Activated CD4-positive, alpha-beta T cell treated with anti-CD3 and anti-CD28 coated beads, Interleukin-2, Interleukin-4, amounts not matched to agents 100 ng/mL and 50 ng/mL, durations not matched to agents 16 hours and 8 hours (primary cell): ENCODE data around the gene SEMA3C.
A peak's percentile ranks its signal among the peaks of the same experiment; 100 is the strongest.
"Not testable (repeated sequence)": the region's sequence is repeated elsewhere in the genome, so short reads cannot be mapped to it uniquely, and the experiment has no call there.

ENCODE experiments used
- DNase-seq: peaks from one replicate; pipeline ENCODE4 v3.0.0-alpha.2; 2020; ENCODE audit warnings: low spot score

SEMA3C gene

DNA sequence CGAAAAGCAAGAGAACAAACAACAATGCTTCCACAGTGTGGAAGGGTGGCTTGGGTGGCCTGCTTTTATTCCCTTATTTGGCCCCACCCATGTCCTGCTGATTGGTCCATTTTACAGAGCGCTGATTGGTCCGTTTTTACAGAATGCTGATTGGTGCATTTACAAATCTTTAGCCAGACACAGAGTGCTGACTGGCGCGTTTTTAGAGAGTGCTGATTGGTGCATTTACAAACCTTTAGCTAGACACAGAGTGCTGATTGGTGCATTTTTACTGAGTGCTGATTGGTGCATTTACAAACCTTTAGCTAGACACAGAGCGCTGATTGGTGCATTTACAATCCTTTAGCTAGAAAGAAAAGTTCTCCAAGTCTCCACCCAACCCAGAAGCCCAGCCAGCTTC lies 8.1 kb upstream of the SEMA3C start:
- DNase-seq = not testable (repeated sequence)

DNA sequence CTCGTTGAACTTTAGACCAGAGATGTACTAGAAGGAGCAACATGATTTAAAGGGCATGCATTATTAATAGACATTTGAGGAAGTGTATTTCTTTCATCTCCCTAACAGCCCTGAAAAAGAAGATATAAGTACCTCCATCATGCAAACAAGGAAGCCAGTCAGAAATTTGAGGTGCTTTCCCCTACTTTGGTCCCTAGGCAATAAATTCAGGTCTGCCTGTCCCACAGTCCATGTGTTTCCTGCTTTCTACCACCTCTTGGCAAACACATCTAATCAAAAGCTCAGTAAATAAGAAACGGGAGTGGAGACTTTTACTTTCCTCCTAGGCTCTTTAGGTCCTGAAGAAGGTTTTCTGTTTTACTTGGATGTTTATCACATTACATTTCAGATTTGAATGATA lies 5.2 kb upstream of the SEMA3C start:
- DNase-seq = no peak

DNA sequence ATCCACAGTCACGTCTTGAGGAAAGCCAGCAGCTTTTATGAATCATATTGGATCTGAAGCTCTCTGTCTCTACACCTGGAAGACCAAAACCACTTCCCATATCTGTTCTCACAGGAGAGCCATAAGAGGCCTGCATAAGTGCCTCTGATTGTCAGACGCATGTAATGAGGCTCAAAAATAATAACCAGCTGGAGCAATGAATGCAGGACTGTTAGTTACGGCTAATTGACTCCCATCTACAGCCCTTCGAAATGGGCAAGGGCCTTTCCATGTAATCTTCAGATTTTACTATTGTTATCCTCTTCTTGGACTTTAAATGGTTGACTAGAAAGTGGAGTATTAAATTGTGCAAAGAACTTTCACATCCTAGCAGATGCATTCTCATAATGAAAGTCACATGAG lies 4.4 kb upstream of the SEMA3C start:
- no peak for DNase-seq

DNA sequence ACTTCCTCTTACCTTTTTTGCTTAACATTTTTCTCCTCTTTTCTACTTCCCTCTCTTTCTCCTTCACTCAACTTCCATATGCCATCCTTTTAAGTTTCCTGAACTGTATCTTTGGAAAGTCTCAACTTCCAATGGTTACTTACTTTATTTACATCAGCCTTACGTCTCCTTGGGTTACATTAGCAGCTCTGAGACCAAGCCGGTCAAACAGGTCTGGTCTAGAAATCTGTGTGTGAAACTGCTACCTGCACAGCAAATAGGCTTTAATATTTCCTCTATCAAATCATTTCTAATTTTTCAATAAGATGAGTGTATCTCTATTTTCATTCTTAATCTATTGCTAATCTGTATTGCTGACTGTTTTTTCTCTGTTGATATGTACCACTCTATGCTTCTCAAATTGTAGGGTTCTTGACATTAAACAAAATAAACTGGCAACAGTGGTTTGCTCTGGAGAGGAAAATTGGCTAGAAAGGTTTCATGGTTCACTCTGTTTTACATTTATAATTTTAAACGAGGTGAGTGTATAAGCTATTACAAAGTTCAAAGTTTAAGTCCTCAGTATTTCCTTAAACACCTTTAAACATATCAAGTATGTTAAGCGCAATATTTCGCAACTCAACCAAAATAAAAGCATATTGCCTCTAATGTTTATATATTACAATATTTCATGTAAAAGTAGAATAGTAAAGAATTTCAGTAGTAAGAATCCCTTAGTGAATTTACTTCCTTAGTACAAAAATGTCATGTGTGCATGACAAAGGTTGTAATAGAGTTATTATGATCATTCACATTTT lies 3.6 kb upstream of the SEMA3C start:
- no peak for DNase-seq

DNA sequence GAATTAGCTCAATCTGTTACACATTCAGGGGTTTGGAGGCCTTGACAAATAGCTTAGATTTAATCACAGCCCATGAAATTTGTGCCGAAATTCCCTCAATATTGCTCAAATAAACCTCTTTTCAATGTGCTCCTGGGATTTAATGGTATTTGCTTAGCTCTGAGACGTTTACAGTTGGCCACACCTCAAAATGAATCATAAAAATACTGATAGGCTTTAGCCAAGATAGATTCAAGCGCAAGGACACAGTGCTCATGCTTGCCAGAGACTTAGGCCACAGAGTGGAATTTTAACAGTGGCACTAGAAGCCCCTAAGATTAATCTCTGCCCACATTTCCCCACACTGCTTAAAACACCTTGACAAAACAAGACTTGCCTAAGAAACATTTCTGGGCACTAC lies 2.3 kb upstream of the SEMA3C start:
- DNase-seq = no peak

DNA sequence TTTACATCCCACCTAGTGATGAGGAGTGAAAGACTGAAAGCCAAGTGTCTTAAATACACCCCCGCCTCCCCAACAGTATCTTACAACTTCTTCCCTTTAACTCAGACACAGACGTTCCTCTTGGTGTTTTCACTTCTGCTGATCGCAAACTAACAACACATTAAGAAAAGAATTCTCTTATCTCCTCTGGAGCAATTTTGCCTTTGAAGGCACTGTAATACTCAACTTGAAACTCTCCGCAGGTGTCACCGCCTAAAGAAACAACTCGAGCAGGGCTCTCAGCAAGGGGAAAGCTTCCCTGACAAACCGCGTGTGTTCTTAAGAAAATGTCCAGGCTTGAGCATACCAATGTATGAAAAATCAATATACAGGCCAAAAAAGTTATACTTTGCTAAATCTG lies 452 bp downstream of the SEMA3C start:
- peak; percentile 22 for DNase-seq

DNA sequence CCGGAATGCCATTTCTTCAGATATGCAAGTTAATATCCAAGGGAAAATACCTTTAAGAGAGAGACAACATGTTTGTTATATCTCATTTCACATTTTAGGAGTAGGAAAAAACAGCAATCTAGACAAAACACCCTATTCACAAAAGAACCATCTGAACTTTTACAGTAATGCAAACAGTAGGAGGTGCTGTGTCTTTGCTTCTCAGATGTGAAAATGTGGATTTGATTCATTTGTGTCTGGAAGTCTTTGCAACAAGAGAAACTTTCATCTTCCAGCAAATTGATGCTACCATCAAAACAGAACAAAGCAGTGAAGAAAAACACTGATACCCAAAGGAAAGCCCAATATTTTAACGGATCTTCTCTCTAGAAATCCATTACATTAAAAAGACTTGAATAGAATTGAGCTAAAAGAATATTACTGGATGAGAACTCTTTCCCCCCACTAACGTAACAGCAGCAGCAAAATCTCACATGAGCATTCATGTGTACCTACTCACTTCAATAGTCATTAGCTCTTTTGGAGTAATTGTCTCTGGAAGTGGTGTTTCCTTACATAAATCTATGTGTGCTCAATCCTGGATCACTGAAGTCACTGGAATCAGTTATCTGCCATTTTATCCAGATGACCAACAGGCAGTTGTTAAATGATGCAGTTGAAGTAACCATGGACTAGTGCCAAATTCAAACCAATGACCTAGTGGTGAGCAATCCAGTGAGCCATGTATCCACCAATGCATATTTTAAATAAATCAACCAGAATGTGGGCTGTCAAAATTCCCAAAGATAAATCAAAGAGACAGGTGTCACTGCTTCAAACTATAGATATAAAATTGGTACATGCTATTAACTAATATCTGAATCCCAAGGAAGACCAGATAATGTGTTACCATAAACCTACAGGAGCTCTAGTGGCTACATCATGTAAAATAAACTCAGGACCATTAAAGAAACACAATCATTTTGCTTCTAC lies 1.8 kb downstream of the SEMA3C start:
- no peak for DNase-seq

DNA sequence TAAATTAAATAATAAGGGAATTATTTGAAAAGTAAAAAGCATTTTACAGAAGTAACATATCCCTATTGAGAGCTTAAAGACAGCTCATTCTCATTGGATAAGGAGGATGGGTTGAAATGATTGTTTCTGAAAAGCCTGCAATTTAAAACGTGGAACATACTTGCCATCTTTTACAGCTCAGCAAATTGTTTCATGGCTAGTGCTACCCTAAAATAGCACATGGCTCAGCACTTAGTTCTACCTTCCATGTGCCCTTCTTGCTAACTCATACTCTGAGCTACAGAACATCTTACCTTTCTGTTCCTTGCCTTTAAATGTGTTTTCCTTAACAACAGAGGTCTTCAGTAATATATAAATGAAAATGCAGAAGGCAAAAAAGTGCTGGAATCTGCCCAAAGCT lies 8.6 kb downstream of the SEMA3C start:
- no peak for DNase-seq

DNA sequence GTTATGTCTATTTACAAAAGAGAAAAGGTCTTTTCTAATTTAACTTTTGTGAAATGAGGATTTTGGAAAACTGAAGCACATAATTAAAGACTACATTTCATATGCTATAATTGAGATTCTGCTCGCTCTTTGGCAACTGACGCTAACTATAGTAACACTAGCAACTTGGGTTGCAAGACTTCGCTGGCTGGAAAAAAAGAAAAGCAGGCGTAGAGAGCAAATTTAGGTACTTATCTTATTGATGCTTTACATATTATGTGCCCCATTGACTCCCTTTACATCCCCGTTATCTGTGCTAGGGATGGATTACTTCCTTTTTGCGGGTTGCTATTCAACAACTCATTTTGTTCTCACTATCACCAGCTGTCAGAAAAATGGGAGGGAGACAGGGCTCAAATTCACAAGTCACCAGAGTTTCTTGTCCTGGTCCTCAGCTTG lies 10.5 kb downstream of the SEMA3C start:
- DNase-seq = no peak

DNA sequence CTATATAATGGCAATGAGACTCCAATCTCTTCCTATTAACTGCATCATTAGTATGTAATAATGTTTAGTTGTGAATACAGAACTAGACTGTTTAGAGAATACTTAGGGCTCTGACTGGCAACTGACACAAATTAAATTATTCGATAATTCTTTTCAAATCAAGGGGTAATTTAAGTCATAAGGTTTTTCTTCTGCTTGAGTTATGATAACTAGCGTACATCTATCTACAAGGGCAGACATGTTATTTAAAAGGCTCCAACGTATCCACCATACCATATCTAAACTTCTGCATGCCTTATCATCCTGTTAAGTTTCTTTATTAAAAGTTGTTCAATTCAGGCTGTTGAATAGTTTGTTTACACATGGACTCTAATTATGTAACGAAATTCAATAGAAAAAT lies 11.2 kb downstream of the SEMA3C start:
- no peak for DNase-seq

DNA sequence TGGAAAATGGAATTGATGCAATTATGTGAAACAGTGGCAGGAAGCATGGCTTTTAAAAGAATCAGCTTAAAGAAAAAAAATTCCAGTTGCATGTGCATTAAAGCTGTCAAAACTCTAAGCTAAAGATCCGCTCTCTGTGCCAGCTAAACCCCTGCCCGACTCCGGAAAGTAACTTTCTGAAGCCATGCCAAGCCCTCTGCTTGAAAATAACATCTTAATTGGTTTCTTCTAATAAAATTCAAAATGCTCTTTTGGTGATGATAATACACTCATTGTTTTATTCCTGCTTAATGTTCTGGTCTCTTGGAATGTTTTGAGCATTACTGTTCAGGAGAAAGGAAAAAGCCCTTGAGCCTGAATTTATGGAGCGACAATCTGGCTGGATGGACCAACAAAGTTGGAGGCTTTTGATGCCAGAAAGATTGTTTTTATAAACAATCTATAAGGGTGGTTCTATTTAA lies 11.7 kb downstream of the SEMA3C start:
- DNase-seq = no peak

DNA sequence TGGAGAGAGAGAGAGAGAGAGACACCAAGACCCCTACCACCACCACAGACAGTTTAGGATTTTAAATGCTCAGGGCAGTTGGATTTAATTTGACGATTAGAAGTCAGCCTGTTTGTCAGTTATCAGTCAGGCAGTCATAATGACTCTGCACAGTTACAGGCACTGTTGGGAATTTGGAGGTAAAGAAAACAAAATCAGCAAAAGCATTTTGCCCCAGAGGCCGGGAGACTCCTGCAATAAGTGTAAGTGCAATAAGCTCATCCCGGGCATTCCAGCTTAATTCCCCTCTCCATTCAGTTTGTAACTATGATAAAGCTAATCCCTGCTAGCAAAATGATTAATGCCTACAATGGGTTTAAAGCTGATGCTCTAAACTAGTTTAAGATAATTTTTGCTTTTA lies 13.5 kb downstream of the SEMA3C start:
- DNase-seq = no peak

DNA sequence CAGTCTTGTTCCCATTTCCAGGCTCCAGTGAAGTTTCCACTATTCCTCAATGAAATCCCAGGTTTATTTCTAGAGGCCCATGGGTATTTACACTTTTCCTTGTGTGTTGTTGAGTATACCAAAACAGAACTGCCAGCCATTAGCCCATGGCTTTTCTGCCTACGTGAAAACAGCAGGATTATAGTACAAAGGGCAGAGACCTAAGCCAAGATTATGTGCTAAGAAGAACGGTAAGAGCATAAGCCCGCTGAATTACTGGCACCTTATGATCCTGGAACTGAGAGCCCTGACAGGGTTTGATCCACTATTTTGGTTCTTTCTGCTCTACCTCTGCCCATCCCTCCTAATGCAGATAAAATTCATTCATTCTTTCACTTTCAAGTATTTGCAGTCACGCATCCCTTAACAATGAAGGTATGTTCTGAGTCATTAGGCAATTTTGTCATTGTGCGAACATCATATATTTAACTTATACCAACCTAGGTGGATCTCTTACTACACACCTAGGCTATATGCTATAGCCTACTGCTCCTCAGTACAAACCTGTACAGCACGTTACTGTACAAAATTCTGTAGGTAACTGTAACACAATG lies 16.0 kb downstream of the SEMA3C start:
- DNase-seq = no peak

DNA sequence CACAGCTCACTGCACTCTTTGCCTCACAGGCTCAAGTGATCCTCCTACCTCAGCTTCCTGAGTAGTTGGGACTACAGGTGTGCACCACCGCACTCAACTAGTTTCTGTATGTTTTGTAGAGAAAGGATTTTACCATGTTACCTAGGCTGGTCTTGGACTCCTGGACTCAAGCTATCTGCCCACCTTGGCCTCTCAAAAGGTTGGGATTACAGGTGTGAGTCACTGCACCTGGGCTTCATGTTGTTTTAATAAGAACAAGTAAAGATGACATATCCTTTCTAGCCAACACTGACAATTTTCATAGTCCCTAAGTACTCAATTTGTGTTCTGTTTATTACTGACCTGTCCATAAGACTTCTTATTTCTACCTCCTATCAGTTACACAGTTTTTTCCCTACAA lies 16.8 kb downstream of the SEMA3C start:
- no peak for DNase-seq

DNA sequence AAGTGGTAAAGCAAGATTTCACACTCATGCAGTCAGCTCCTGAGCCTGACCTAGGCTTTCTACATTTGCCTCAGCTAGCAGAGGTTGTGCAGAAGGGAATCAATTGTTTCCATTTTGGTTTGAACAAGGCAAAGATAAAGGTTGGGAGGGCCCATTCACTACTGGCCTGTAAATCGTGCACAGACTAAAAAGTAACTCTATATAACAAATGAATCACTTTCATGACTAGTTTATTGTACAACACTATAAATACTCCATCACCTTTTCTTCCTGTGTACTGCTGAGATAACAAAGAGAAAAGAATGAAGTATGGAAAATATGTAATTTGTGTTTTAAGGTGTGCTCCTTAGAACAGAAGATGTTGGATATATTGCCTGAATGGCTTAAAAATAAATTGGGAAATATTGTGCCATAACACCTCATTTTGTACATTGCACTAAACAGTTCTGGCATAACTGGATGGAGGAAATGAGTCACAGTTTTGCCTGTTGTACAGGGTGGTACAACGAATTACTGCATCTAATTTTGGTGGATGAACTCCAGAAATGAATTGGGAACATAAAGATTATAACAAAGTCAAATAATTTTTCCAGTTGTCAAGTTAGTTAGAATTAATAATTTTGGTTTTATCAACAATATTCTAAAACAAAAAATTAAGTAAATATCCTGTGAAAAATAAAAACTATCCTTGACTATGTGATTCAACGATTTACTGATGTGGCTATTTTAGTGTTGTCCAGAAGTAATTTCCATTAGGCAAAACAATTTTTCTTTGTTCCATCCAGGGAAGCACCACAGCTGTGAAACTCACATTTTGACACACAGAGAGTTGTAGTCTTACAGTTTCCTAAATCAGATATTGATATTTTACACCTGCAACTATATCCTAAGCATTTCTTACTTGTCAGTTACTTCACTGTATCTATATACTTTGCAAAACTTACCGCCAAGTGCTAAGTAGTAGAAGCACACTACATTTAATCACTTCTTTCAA lies 18.0 kb downstream of the SEMA3C start:
- DNase-seq = no peak

DNA sequence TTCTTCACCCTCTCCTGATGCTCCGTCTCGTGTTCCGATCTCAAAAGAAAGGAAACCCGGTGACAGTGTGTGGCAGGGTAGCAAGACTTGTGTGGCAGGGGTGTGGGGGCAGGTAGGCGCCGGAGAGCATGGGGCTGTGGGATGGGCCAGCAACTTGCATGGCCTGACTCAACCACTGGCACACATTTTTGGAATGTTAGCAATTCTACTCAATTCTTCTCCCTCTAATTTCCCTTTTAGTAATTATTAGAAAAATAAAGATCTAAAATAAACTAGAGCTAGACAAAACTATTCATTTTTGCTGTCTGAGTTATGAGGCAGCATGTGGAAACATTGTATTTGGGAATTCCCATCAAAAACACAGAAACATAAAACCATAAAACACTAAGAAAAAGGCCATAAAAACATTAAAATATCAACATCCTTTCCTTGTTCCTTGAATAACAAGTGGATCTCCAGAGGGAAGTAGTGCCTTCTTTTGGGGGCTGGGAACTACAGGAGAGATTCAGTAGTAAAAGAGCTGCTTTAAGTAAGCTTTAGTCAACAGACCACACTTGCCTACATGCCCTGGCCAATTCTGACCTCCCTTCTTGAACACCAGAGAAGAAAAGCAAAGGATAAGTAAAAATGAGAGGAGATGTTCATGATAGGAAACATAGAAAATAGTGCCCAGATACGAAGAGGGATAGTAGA lies 21.8 kb downstream of the SEMA3C start:
- no peak for DNase-seq

DNA sequence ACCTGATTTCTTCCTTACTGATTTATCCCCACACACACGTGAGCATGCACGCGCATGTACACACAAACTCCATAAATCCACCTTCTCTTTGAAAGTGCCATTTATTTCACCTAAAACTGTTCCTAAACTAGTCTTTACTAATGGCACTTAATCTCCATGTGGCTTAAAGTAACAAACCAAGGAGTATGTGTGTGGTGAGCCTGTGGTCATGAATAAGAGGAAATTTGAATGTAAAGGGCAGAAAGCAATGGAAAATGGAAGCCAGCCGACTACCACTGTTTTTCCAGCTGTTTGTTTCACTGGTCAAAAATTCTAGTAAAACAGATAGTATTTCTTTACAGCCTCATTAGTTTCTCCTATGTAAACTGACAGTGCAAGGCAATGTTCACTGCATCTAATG lies 23.8 kb downstream of the SEMA3C start:
- no peak for DNase-seq

DNA sequence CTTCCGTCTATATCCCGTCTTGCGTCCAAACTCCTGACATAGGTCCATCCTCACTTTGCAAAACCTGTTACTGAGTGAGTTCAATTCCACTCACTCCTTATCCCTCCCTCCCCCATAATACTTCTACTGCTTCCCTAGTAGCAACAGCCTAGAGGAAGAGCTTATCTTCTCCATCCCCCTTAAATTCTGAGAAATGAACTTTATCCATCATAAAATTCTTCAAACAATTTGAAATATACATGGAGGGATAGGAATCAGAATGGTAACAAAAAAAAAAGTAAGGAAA lies 27.6 kb downstream of the SEMA3C start:
- no peak for DNase-seq

DNA sequence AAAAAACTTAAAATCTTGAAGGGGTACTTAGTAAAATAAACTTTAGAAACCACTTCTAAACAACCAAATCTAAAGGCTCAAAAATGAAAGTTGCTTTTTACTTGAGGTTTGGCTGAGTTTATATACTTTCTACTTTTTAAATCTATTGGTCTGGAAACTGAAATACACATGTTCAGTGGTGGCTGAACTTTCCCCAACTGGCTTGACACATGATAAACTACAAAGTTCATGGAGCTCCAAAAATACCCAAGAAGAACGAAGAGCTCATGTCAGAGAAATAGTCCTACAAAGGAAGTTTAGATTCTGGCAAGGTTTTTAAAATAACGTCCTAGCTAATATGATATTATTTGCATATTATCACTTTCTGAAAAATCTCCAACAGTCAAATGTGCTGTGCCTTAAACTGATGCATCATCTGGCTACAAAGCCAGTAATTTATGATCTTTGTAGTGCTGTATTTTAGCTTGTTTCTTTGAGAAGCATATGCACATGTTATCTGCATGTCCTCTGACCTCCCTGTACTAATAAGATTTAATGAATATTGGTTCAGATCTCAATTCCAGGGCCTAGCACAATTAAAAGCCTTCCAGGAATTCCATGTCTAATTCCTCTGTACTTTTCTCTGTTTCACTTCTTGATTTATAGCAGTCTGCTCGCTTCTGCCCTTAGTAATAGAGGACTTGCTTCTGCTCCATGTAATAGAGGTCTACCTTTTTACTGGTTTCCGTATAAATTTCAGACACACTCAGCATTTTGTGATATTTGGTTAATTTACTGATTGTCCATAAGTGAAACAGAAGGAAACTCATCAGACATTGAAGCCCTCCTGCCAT lies 28.2 kb downstream of the SEMA3C start:
- no peak for DNase-seq

DNA sequence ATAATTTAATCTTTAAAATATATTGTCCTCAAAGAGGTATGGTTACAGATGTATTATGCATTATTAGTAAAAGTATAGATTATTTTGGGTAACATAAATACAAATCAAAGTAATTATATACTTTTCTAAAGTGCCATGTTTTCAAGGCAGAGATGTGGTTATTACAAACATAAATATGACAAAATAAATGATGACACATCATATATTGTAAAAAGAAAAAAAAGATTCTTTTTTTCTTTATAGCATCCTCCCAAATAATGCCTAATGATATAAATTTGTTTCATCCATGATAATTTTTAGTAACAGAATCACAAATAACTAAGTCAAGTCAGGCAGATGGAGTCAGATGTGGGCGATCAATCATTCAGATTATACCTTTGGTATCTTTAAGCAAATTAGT lies 29.3 kb downstream of the SEMA3C start:
- DNase-seq = no peak
